Measurements from ENCODE around the gene CLASRP.

DNA sequence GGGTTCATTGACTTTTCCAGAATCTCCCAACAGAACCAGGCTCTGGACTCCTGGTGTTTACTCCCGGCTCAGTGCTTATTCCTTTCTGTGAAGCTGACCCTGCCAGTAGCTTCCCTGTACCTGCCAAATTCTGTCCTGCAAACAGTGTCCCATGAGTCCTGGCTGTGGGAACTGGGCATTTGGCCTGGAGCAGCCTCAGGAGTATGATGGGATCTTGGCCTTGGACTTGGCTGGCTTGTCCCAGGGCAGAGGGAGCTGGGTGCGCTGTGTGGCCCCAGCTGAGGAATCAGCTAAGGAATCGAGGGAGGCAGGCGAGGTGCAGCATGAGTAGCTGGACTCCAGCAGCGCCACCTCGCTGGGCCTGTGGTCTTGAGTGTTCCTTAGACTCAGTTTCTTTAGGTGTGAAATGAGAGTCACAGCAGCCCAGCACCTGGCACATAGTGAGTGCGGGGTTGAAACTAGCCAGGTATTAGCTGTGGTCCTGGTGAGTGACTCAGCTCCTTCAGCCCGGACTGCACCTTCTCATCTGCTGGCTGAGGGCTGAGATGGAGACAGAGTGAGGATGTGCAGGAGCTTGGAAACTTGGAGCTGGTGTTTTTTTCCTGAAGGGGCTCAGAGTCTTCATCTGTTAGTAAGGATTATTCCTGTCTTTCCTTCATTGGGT, 10.4 kb downstream of the CLASRP start:
- TF ChIP-seq, protein P1, sequence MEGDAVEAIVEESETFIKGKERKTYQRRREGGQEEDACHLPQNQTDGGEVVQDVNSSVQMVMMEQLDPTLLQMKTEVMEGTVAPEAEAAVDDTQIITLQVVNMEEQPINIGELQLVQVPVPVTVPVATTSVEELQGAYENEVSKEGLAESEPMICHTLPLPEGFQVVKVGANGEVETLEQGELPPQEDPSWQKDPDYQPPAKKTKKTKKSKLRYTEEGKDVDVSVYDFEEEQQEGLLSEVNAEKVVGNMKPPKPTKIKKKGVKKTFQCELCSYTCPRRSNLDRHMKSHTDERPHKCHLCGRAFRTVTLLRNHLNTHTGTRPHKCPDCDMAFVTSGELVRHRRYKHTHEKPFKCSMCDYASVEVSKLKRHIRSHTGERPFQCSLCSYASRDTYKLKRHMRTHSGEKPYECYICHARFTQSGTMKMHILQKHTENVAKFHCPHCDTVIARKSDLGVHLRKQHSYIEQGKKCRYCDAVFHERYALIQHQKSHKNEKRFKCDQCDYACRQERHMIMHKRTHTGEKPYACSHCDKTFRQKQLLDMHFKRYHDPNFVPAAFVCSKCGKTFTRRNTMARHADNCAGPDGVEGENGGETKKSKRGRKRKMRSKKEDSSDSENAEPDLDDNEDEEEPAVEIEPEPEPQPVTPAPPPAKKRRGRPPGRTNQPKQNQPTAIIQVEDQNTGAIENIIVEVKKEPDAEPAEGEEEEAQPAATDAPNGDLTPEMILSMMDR (IDR thresholded peaks at IDR 0.05) = no peak
- TF ChIP-seq GABPB1 (CRISPR knock-in tag; IDR thresholded peaks at IDR 0.05) (no peak), SP1 (CRISPR knock-in tag; conservative IDR thresholded peaks at IDR 0.05) (no peak), ATF1 (CRISPR knock-in tag; IDR thresholded peaks at IDR 0.05) (no peak)
